CD4-positive, alpha-beta T cell treated with Interleukin-15 for 4 hours (primary cell): ENCODE measurements around the gene SAMD4B.
A peak's percentile ranks its signal among the peaks of the same experiment; 100 is the strongest.

Experiments used
- DNase-seq: peaks from one replicate; pipeline ENCODE4 v3.0.0-alpha.2; 2020; ENCODE audit warnings: low spot score

Gene SAMD4B

GRCh38 chr19:39409208-39410016, 67.2 kb downstream of the SAMD4B start:
- peak; percentile 84 for DNase-seq

GRCh38 chr19:39410017-39410830, 68.0 kb downstream of the SAMD4B start:
- peak; percentile 63 for DNase-seq

GRCh38 chr19:39410831-39411080, 68.5 kb downstream of the SAMD4B start:
- no peak for DNase-seq

- peak; percentile 29 for DNase-seq
Measured at GRCh38 chr19:39411081-39411831, 69.0 kb downstream of the SAMD4B start.

GRCh38 chr19:39411832-39412099, 69.5 kb downstream of the SAMD4B start:
- DNase-seq, result peak; percentile 93

- peak; percentile 98 for DNase-seq
Measured at GRCh38 chr19:39412100-39412866, 70.1 kb downstream of the SAMD4B start, which contains the start of gene PLEKHG2. TSS of gene PLEKHG2 (plus strand) at chr19:39412669. CDS start at chr19:39414087, 1,418 bp downstream.

GRCh38 chr19:39412867-39413271, 70.6 kb downstream of the SAMD4B start:
- DNase-seq, result no peak

- DNase-seq, result no peak
Measured at GRCh38 chr19:39413272-39413910, 71.2 kb downstream of the SAMD4B start.

GRCh38 chr19:39413911-39414608, 71.8 kb downstream of the SAMD4B start:
- DNase-seq, result no peak

- DNase-seq, result no peak
Measured at GRCh38 chr19:39415111-39416046, 73.2 kb downstream of the SAMD4B start.

GRCh38 chr19:39416152-39417120, 74.2 kb downstream of the SAMD4B start:
- DNase-seq, result no peak

- no peak for DNase-seq
Measured at GRCh38 chr19:39417463-39418181, 75.4 kb downstream of the SAMD4B start.

GRCh38 chr19:39419003-39419402, 76.8 kb downstream of the SAMD4B start:
- no peak for DNase-seq

GRCh38 chr19:39420769-39421168, 78.5 kb downstream of the SAMD4B start:
- no peak for DNase-seq

- no peak for DNase-seq
Measured at GRCh38 chr19:39422020-39422419, 79.8 kb downstream of the SAMD4B start.

- DNase-seq, result no peak
Measured at GRCh38 chr19:39423258-39424086, 81.3 kb downstream of the SAMD4B start.

GRCh38 chr19:39424934-39425333, 82.7 kb downstream of the SAMD4B start:
- DNase-seq, result no peak
